Endothelial cell (in vitro differentiated cells): ENCODE measurements around the gene FOXK1. TPM values are rescaled to one million over a fixed set of nuclear protein-coding genes. Genes with fewer than 3 reads are reported as not detected.

Experiments used
- DNase-seq: peaks from one replicate; pipeline ENCODE4 v3.0.0; 2021; ENCODE audit warnings: low spot score
- H3K27ac Mint-ChIP-seq: one replicate; pipeline ENCODE4 v1.8.0; 2021; ENCODE audit warnings: mixed read lengths, inconsistent platforms; ENCODE audit not compliant: unreplicated experiment
- H3K27me3 Mint-ChIP-seq: one replicate; pipeline ENCODE4 v1.8.0; 2021; ENCODE audit warnings: mild to moderate bottlenecking, moderate library complexity, mixed read lengths, inconsistent platforms; ENCODE audit not compliant: unreplicated experiment
- H3K36me3 Mint-ChIP-seq: one replicate; pipeline ENCODE4 v1.8.0; 2021; ENCODE audit warnings: mild to moderate bottlenecking, low read depth, mixed read lengths, inconsistent platforms; ENCODE audit not compliant: unreplicated experiment
- H3K4me1 Mint-ChIP-seq: one replicate; pipeline ENCODE4 v1.8.0; 2021; ENCODE audit warnings: mild to moderate bottlenecking, mixed read lengths, inconsistent platforms; ENCODE audit not compliant: unreplicated experiment
- H3K4me3 Mint-ChIP-seq: one replicate; pipeline ENCODE4 v1.8.0; 2021; ENCODE audit warnings: mild to moderate bottlenecking, mixed read lengths, inconsistent platforms; ENCODE audit not compliant: unreplicated experiment
- H3K9me3 Mint-ChIP-seq: one replicate; pipeline ENCODE4 v1.8.0; 2021; ENCODE audit warnings: mixed read lengths, inconsistent platforms; ENCODE audit not compliant: unreplicated experiment
- CTCF ChIP-seq: fragments of 200-600 bp; sonication (generic); IDR thresholded peaks from one replicate; pipeline ENCODE4 v1.5.0; 2021; ENCODE audit warnings: antibody characterized with exemption; ENCODE audit not compliant: unreplicated experiment
- total RNA-seq: library from RNA; stranded (reverse); fragmentation: NEBNext Ultra II Directional; extraction: Animal tissue kit (Norgen Biotek cat#: 25700); gene quantifications from one replicate; pipeline ENCODE4 v1.2.1, GENCODE V29; 2021; ENCODE audit not compliant: unreplicated experiment

FOXK1 gene
- total RNA-seq, 1 donor from 2014 or later: 73.8 TPM

- no peak overlapping the region for H3K27ac Mint-ChIP-seq
- peaks cover 4% of the 10 kb centered on the region for H3K36me3 Mint-ChIP-seq
- no peak for DNase-seq
- TF ChIP-seq CTCF: no peak
- no peaks in the 10 kb centered on the region for H3K9me3 Mint-ChIP-seq
- H3K4me1 Mint-ChIP-seq: no peaks in the 10 kb centered on the region
- H3K4me3 Mint-ChIP-seq: no peak overlapping the region
- peaks cover 4% of the 10 kb centered on the region for H3K27me3 Mint-ChIP-seq
Measured at GRCh38 chr7:4807598-4808016, 125.5 kb downstream of the FOXK1 start.

DNA sequence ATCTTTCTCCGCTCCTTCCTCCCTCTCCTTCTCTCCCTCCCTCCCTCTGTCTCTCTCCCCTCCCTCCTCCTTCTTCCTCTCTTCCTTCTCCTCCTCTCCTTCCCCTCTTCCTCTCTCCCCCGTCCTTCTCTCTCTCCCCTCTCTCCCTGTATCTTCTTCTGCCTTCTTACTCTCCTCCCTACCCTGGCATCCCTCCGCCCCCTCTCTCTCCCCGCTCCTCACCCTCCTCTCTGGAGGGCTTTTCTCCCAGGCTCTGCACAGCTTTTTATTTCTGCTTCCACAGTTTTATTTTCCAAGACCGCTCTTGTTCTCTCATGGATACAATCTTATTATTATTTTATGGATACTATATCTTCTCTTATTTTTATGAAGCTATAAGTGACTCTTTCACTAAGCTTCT is 125.9 kb downstream of the FOXK1 start:
- peaks cover 4% of the 10 kb centered on the region for H3K36me3 Mint-ChIP-seq
- H3K27ac Mint-ChIP-seq: no peak overlapping the region
- H3K9me3 Mint-ChIP-seq: no peaks in the 10 kb centered on the region
- H3K4me3 Mint-ChIP-seq: no peak overlapping the region
- H3K27me3 Mint-ChIP-seq: peaks cover 4% of the 10 kb centered on the region
- DNase-seq: no peak
- no peaks in the 10 kb centered on the region for H3K4me1 Mint-ChIP-seq
- TF ChIP-seq CTCF: no peak

DNA sequence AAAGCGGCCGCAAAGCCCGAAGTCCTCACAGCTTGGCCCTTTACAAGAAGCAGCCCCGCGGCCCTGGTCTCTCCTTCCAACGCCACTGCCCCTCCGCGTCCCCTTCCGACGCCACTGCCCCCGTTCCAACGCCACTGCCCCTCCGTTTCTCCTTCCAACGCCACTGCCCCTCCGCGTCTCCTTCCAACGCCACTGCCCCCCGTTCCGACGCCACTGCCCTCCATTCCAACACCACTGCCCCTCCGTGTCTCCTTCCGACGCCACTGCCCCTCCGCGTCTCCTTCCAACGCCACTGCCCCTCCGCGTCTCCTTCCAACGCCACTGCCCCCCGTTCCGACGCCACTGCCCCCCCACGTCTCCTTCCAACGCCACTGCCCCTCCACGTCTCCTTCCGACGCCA is 126.5 kb downstream of the FOXK1 start:
- Mint-ChIP-seq H3K9me3 (no peaks in the 10 kb centered on the region), H3K4me3 (no peak overlapping the region), H3K27ac (no peak overlapping the region), H3K27me3 (peaks cover 4% of the 10 kb centered on the region), H3K36me3 (peaks cover 4% of the 10 kb centered on the region), H3K4me1 (no peaks in the 10 kb centered on the region)
- DNase-seq: no peak
- no peak for TF ChIP-seq CTCF

DNA sequence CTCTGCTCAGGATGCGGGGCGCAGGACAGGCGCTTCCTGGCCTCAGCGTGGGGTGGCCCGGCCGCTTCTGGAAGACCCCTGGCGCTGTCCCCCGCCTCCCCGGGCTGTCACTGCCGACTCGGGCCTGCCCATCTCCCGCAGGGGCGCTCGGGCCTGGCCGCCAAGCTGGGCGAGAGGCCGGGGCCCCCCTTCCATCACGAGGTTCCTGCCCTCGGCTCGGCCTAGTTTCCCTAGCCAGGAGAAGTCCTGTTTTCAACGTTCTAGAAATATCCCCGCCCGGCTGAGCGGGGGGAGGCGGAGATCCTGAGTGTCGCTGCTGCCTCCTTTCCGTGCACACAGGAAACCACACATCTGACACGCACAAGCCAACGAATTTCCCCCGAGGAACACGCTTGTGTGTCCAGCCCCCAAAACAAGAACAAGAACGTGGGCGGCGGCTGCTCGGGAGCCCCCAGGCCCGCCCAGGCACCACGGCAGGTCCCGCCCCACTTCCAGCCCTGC is 127.0 kb downstream of the FOXK1 start:
- H3K27me3 Mint-ChIP-seq: peaks cover 2% of the 10 kb centered on the region
- no peak overlapping the region for H3K4me3 Mint-ChIP-seq
- H3K9me3 Mint-ChIP-seq: no peaks in the 10 kb centered on the region
- H3K27ac Mint-ChIP-seq: no peak overlapping the region
- no peak for TF ChIP-seq CTCF
- H3K36me3 Mint-ChIP-seq: peaks cover 5% of the 10 kb centered on the region
- DNase-seq: no peak
- no peaks in the 10 kb centered on the region for H3K4me1 Mint-ChIP-seq

DNA sequence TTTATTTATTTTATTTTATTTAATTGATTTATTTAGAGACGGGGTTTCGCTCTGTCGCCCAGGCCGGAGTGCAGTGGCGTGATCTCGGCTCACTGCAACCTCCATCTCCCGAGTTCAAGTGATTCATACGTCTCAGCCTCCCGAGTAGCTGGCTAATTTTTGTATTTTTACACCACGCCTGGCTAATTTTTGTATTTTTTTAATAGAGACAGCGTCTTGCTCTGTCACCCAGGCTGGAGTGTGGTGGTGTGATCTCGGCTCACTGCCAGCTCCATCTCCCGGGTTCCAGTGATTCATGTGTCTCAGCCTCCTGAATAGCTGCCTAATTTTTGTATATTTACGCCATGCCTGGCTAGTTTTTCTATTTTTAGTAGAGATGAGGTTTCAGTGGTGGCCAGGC is 127.6 kb downstream of the FOXK1 start:
- Mint-ChIP-seq H3K4me3 (no peak overlapping the region), H3K9me3 (no peaks in the 10 kb centered on the region), H3K27ac (no peak overlapping the region), H3K27me3 (peaks cover 2% of the 10 kb centered on the region), H3K4me1 (no peaks in the 10 kb centered on the region), H3K36me3 (peaks cover 7% of the 10 kb centered on the region)
- no peak for TF ChIP-seq CTCF
- DNase-seq: no peak
